CD14-positive monocyte (primary cell): Measurements from ENCODE around the gene CNOT8. TPM values are rescaled to one million over a fixed set of nuclear protein-coding genes. Genes with fewer than 3 reads are reported as not detected.

Experiments
- DNase-seq, 3 donors: peaks; one replicate each; pipeline ENCODE4 v3.0.0-alpha.2; 2011 to 2022
- H2AFZ ChIP-seq: 2 replicates; pipeline ENCODE4 v1.6.0; 2012; ENCODE audit warnings: mild to moderate bottlenecking, low read depth, low read length, inconsistent platforms; ENCODE audit not compliant: insufficient read depth, poor library complexity, severe bottlenecking
- H3K27ac ChIP-seq, 2 donors: 1 replicate in 1 of 2; 2 replicates in 1 of 2; pipeline ENCODE4 v1.5.1; 2012 to 2013; ENCODE audit warnings: low read length in 2 of 2, control low read depth in 1 of 2, inconsistent platforms in 1 of 2, low read depth in 1 of 2, mild to moderate bottlenecking in 1 of 2
- H3K27me3 ChIP-seq, 2 donors: one replicate each; pipeline versions ENCODE4 v1.6.0 to v1.6.1; 2011 to 2013; ENCODE audit warnings: low read length in 2 of 2; ENCODE audit not compliant: control insufficient read depth in 2 of 2, insufficient read depth in 2 of 2
- H3K36me3 ChIP-seq, 2 donors: replicated peaks in 1 of 2; 1 replicate in 1 of 2; 2 replicates in 1 of 2; pipeline versions ENCODE4 v1.5.1 to v1.6.1; 2012 to 2013; ENCODE audit warnings: low read length in 2 of 2, control low read depth in 1 of 2, inconsistent platforms in 1 of 2, mild to moderate bottlenecking in 1 of 2; ENCODE audit not compliant: insufficient read depth in 2 of 2, control insufficient read depth in 1 of 2
- H3K4me1 ChIP-seq, 2 donors: 1 replicate in 1 of 2; 2 replicates in 1 of 2; pipeline versions ENCODE4 v1.5.1 to v1.6.1; 2012 to 2013; ENCODE audit warnings: low read length in 2 of 2, control low read depth in 1 of 2, inconsistent platforms in 1 of 2, mild to moderate bottlenecking in 1 of 2, moderate library complexity in 1 of 2; ENCODE audit not compliant: insufficient read depth in 2 of 2, control insufficient read depth in 1 of 2
- H3K4me2 ChIP-seq: replicated peaks from 2 replicates; pipeline ENCODE3; 2012; ENCODE audit warnings: low read length, moderate library complexity, mild to moderate bottlenecking; ENCODE audit not compliant: poor library complexity, severe bottlenecking; ENCODE audit errors: extremely low read depth
- H3K4me3 ChIP-seq, 3 experiments: fragments of 200-600 bp in 1 of 3; sonication (generic) in 1 of 3; replicated peaks in 1 of 3; 1 replicate in 2 of 3; 2 replicates in 1 of 3; pipeline ENCODE4 v1.5.1; 2011 to 2013; ENCODE audit warnings: low read length in 3 of 3, mild to moderate bottlenecking in 3 of 3, control low read depth in 2 of 3, low read depth in 2 of 3, inconsistent platforms in 1 of 3, moderate library complexity in 1 of 3
- H3K79me2 ChIP-seq: 2 replicates; pipeline ENCODE4 v1.6.0; 2012; ENCODE audit warnings: mild to moderate bottlenecking, control low read depth, inconsistent platforms, low read length, moderate library complexity; ENCODE audit not compliant: insufficient read depth
- H3K9ac ChIP-seq: 2 replicates; pipeline ENCODE4 v1.6.0; 2017; ENCODE audit warnings: low read length, mild to moderate bottlenecking; ENCODE audit not compliant: insufficient read depth, poor library complexity, severe bottlenecking
- H3K9me3 ChIP-seq, 2 donors: replicated peaks in 1 of 2; 1 replicate in 1 of 2; 2 replicates in 1 of 2; pipeline versions ENCODE4 v1.5.1 to v1.6.1; 2012 to 2013; ENCODE audit warnings: low read length in 2 of 2, control low read depth in 1 of 2; ENCODE audit not compliant: control insufficient read depth in 1 of 2, insufficient read depth in 1 of 2
- H4K20me1 ChIP-seq: 2 replicates; pipeline ENCODE4 v1.6.0; 2012; ENCODE audit warnings: mild to moderate bottlenecking, low read length, control low read depth, moderate library complexity; ENCODE audit not compliant: insufficient read depth
- H3K27ac Mint-ChIP-seq, 7 donors: one replicate each; pipeline ENCODE4 v1.8.0; 2020; ENCODE audit warnings: mild to moderate bottlenecking in 7 of 7, mixed read lengths in 7 of 7, moderate library complexity in 6 of 7, inconsistent platforms in 2 of 7
- H3K27me3 Mint-ChIP-seq, 3 donors: one replicate each; pipeline ENCODE4 v1.8.0; 2021 to 2022; ENCODE audit warnings: low read depth in 3 of 3, mild to moderate bottlenecking in 3 of 3, mixed read lengths in 3 of 3, moderate library complexity in 3 of 3, inconsistent platforms in 1 of 3
- H3K36me3 Mint-ChIP-seq, 2 donors: one replicate each; pipeline ENCODE4 v1.8.0; 2020; ENCODE audit warnings: mixed read lengths in 2 of 2, inconsistent platforms in 1 of 2, mild to moderate bottlenecking in 1 of 2
- H3K4me1 Mint-ChIP-seq: one replicate; pipeline ENCODE4 v1.8.0; 2020; ENCODE audit warnings: mild to moderate bottlenecking, mixed read lengths
- H3K4me3 Mint-ChIP-seq, 2 donors: one replicate each; pipeline ENCODE4 v1.8.0; 2020; ENCODE audit warnings: mild to moderate bottlenecking in 2 of 2, mixed read lengths in 2 of 2, moderate library complexity in 1 of 2
- H3K9me3 Mint-ChIP-seq, 7 donors: one replicate each; pipeline ENCODE4 v1.8.0; 2020 to 2022; ENCODE audit warnings: mixed read lengths in 7 of 7, mild to moderate bottlenecking in 6 of 7, moderate library complexity in 6 of 7, inconsistent platforms in 2 of 7
- WGBS: methylation state at CpG from one replicate; pipeline ENCODE4 v1.1.5; 2013; ENCODE audit warnings: missing lambda C conversion rate; ENCODE audit not compliant: insufficient coverage; 5-methylcytosine and 5-hydroxymethylcytosine counted together
- intact Hi-C, 2 donors: fragments of 100-400 bp; cut with micrococcal nuclease; formaldehyde crosslinking; loops; one replicate each; pipeline versions ENCODE4 v1.15.0 to v1.15.1; 2023
- polyA plus RNA-seq, 3 donors: library from polyadenylated mRNA; depleted of rRNA in 1 of 3; unstranded in 2 of 3; stranded (reverse) in 1 of 3; fragments of 300-500 nt in 2 of 3; fragments of >200 nt in 1 of 3; fragmentation: Illumina TruSeq in 2 of 3; gene quantifications; 1 replicate in 2 of 3; 2 replicates in 1 of 3; pipeline ENCODE4 v1.2.3, GENCODE V29; 2012 to 2021
- TF ChIP-seq, protein P1 (sequence below): fragments of 200-600 bp; IDR thresholded peaks from one replicate; pipeline ENCODE4 v1.8.0; 2022; ENCODE audit warnings: antibody characterized with exemption, mild to moderate bottlenecking

Gene CNOT8
- polyA plus RNA-seq, 3 donors, result 98.7 to 160 (median 147) TPM

GRCh38 chr5:154829181-154829588, 29.2 kb upstream of the CNOT8 start:
- no peak overlapping the region for H3K27ac Mint-ChIP-seq
- no peaks in the 10 kb centered on the region for H3K4me1 ChIP-seq
- peak overlapping the region in 1 of 2 donors; percentile 18 for H3K27ac ChIP-seq
- H4K20me1 ChIP-seq, result no peaks in the 10 kb centered on the region
- intact Hi-C loops, result no loop called here
- 95% methylated on average over 2 of the region's 2 CpGs for WGBS
- H3K4me1 Mint-ChIP-seq, result peaks cover 9% of the 10 kb centered on the region
- peaks cover 0 to 2% (median 2%) of the 10 kb centered on the region in 3 donors for H3K27me3 Mint-ChIP-seq
- H3K36me3 ChIP-seq, result peaks cover 5 to 13% of the 10 kb centered on the region in 2 donors
- TF ChIP-seq, protein P1, sequence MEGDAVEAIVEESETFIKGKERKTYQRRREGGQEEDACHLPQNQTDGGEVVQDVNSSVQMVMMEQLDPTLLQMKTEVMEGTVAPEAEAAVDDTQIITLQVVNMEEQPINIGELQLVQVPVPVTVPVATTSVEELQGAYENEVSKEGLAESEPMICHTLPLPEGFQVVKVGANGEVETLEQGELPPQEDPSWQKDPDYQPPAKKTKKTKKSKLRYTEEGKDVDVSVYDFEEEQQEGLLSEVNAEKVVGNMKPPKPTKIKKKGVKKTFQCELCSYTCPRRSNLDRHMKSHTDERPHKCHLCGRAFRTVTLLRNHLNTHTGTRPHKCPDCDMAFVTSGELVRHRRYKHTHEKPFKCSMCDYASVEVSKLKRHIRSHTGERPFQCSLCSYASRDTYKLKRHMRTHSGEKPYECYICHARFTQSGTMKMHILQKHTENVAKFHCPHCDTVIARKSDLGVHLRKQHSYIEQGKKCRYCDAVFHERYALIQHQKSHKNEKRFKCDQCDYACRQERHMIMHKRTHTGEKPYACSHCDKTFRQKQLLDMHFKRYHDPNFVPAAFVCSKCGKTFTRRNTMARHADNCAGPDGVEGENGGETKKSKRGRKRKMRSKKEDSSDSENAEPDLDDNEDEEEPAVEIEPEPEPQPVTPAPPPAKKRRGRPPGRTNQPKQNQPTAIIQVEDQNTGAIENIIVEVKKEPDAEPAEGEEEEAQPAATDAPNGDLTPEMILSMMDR, result no peak
- no peak overlapping the region for H3K4me3 ChIP-seq
- H3K79me2 ChIP-seq, result no peaks in the 10 kb centered on the region
- H3K4me3 Mint-ChIP-seq, result no peak overlapping the region
- H3K36me3 Mint-ChIP-seq, result peaks cover 23 to 25% of the 10 kb centered on the region in 2 donors
- no peaks in the 10 kb centered on the region for H3K9me3 Mint-ChIP-seq
- H2AFZ ChIP-seq, result no peak overlapping the region
- DNase-seq, result no peak
- H3K9ac ChIP-seq, result no peak overlapping the region
- no peaks in the 10 kb centered on the region for H3K27me3 ChIP-seq
- no peaks in the 10 kb centered on the region for H3K9me3 ChIP-seq
- no peak overlapping the region for H3K4me2 ChIP-seq

DNA sequence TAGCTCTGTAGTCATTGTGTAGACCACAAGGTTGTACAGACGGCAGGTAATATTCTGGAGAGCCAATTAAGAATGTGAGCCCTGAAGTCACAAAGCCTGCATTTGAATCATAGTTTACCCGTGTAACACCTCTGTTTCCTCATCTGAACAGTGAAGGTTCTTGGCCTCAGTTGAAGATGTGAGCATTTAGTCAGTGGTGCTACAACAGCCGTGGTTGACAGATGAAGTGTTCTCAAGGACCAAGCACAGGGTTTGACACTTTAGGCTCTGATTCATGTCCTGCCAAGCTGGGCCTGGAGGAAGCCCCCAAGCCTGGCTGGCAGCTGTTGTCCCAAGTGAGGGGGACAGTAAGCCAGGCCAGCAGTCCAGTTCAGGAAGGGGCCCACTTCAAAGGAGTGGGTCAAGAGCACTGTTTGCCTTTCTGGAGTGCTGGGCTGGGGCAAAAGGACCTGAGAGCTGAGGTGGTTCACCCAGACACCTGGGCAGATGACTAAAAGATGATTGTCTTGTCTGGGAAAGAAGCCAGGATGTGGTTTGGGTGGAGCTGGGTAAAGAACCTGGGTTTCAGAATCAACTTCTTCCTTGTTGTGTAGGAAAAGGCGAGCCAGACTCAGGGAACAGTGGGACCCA, 28.7 kb upstream of the CNOT8 start:
- Histone ChIP-seq H3K27me3 (no peaks in the 10 kb centered on the region), H3K9me3 (no peaks in the 10 kb centered on the region), H3K79me2 (no peaks in the 10 kb centered on the region), H3K36me3 (peaks cover 2 to 8% of the 10 kb centered on the region in 2 donors), H3K4me2 (no peak overlapping the region), H2AFZ (no peak overlapping the region), H3K4me3 (no peak overlapping the region), H3K9ac (no peak overlapping the region), H3K4me1 (no peaks in the 10 kb centered on the region), H3K27ac (peak overlapping the region in 1 of 2 donors; percentile 18), H4K20me1 (no peaks in the 10 kb centered on the region)
- Mint-ChIP-seq H3K27me3 (peaks cover 0 to 2% (median 2%) of the 10 kb centered on the region in 3 donors), H3K27ac (peak overlapping the region in 3 of 7 donors; percentile 30 to 73 (median 32)), H3K36me3 (peaks cover 18 to 22% of the 10 kb centered on the region in 2 donors), H3K4me1 (peaks cover 9% of the 10 kb centered on the region), H3K4me3 (no peak overlapping the region), H3K9me3 (no peaks in the 10 kb centered on the region)
- intact Hi-C loops, result no loop called here
- WGBS, result 93% methylated on average over 4 of the region's 4 CpGs
- no peak for DNase-seq
- TF ChIP-seq, protein P1, result no peak
